Measurements from ENCODE around the gene VPS33B. TPM values are rescaled to one million over a fixed set of nuclear protein-coding genes. Genes with fewer than 3 reads are reported as not detected.

The VPS33B gene
- total RNA-seq, 1 experiment from 2014 or later = 16.3 TPM

GRCh38 chr15:91068436-91068835 lies 46.0 kb upstream of the VPS33B start:
- Histone ChIP-seq H2BK5ac (ENCODE audit: insufficient read length, low read length) (no peak overlapping the region), H3K4me1 (ENCODE audit: insufficient read depth, low read length) (no peaks in the 10 kb centered on the region), H3K79me2 (ENCODE audit: insufficient read depth, low read length) (no peaks in the 10 kb centered on the region), H3K9ac (ENCODE audit: extremely low read depth, insufficient read length, low read length) (no peak overlapping the region), H2AK5ac (ENCODE audit: insufficient read length, low read length) (no peak overlapping the region), H3K79me1 (ENCODE audit: insufficient read depth, low read depth, low read length, poor library complexity, severe bottlenecking) (no peaks in the 10 kb centered on the region), H4K8ac (replicated peaks; ENCODE audit: insufficient read length, low read depth, low read length) (no peak overlapping the region), H3K18ac (ENCODE audit: insufficient read length, low read depth, low read length) (no peak overlapping the region), H2AFZ (ENCODE audit: low read length) (no peak overlapping the region), H4K5ac (ENCODE audit: insufficient read length, low read depth, low read length) (no peak overlapping the region), H2BK120ac (ENCODE audit: low read depth, low read length, poor library complexity, severe bottlenecking) (no peak overlapping the region), H3K4me2 (ENCODE audit: insufficient read depth, insufficient read length, low read length) (no peak overlapping the region), H3K27me3 (ENCODE audit: insufficient read depth, low read length) (no peaks in the 10 kb centered on the region), H3K23ac (ENCODE audit: insufficient read length, low read depth, low read length) (no peak overlapping the region), H2BK12ac (ENCODE audit: insufficient read length, low read depth, low read length) (no peak overlapping the region), H3K14ac (ENCODE audit: insufficient read depth, low read length) (no peak overlapping the region), H4K91ac (ENCODE audit: insufficient read length, low read depth, low read length) (no peak overlapping the region), H4K20me1 (ENCODE audit: control insufficient read depth, insufficient read depth, insufficient read length) (no peaks in the 10 kb centered on the region), H3T11ph (ENCODE audit: low read length) (no peak overlapping the region), H3K27ac (ENCODE audit: insufficient read length, low read depth, low read length) (no peak overlapping the region), H3K23me2 (ENCODE audit: insufficient read length, low read depth, low read length, poor library complexity, severe bottlenecking) (no peaks in the 10 kb centered on the region), H3K56ac (ENCODE audit: insufficient read length, low read depth, low read length) (no peak overlapping the region), H2BK20ac (ENCODE audit: low read depth, low read length, poor library complexity, severe bottlenecking) (no peak overlapping the region), H3K9me3 (ENCODE audit: control insufficient read depth, low read depth, low read length) (peaks cover 4% of the 10 kb centered on the region), H2BK15ac (ENCODE audit: low read depth, low read length) (no peak overlapping the region), H3K4ac (ENCODE audit: low read depth, low read length) (no peak overlapping the region)
- no CpG with 5 or more reads among the region's 2 CpGs for WGBS (ENCODE audit: extremely low coverage, insufficient read length, low lambda C conversion rate)
- peaks cover 7 to 9% of the 10 kb centered on the region in 2 experiments for H3K9me3 Mint-ChIP-seq
- peaks cover 0 to 2% of the 10 kb centered on the region in 2 experiments; a peak in 1 of 4 replicates for H3K4me1 Mint-ChIP-seq
- H3K36me3 Mint-ChIP-seq (ENCODE audit: insufficient read depth in 1 of 3, low read depth in 3 of 3) = peaks cover 0 to 12% (median 3%) of the 10 kb centered on the region in 3 experiments; a peak in 4 of 7 replicates
- TF ChIP-seq CTCF (conservative IDR thresholded peaks at IDR 0.05) = no peak
- DNase-seq = no peak
- peaks cover 2% of the 10 kb centered on the region for H3K27me3 Mint-ChIP-seq (ENCODE audit: low read depth)
- H3K27ac Mint-ChIP-seq = no peak overlapping the region
- no peak overlapping the region for H3K4me3 Mint-ChIP-seq

All from H9 (cell line).